HEK293 (cell line): ENCODE data around the gene EXTL1.

Experiments used
- GFI1B ChIP-seq: fragments of 450-650 bp; formaldehyde crosslinking; IDR thresholded peaks from 2 replicates; pipeline ENCODE4 v1.5.1; 2016; ENCODE audit warnings: missing biosample characterization, missing genetic modification characterization
- TCF7L2 ChIP-seq: IDR thresholded peaks from 2 replicates; pipeline ENCODE4 v1.6.1; 2011; ENCODE audit warnings: low read depth, mild to moderate bottlenecking, inconsistent platforms, low read length, moderate library complexity, borderline replicate concordance
- TRIM28 ChIP-seq: IDR thresholded peaks from 2 replicates; pipeline ENCODE4 v1.6.1; 2011; ENCODE audit warnings: low read length, control low read depth, borderline replicate concordance
- ZNF23 ChIP-seq: fragments of 450-650 bp; formaldehyde crosslinking; IDR thresholded peaks from 2 replicates; pipeline ENCODE4 v1.5.1; 2016; ENCODE audit warnings: missing biosample characterization, missing genetic modification characterization, borderline replicate concordance
- ZNF768 ChIP-seq: fragments of 450-650 bp; formaldehyde crosslinking; IDR thresholded peaks from 2 replicates; pipeline ENCODE4 v1.5.1; 2018; ENCODE audit warnings: missing biosample characterization, mild to moderate bottlenecking, missing genetic modification characterization
- ZSCAN30 ChIP-seq: fragments of 450-650 bp; IDR thresholded peaks from 2 replicates; pipeline ENCODE4 v1.5.1; 2018; ENCODE audit warnings: missing biosample characterization, mild to moderate bottlenecking, missing genetic modification characterization, moderate library complexity
- TF ChIP-seq, protein P1 (sequence below): fragments of 450-650 bp; formaldehyde crosslinking; IDR thresholded peaks from 2 replicates; pipeline ENCODE4 v1.5.1; 2016; ENCODE audit warnings: missing biosample characterization, missing genetic modification characterization

DNA sequence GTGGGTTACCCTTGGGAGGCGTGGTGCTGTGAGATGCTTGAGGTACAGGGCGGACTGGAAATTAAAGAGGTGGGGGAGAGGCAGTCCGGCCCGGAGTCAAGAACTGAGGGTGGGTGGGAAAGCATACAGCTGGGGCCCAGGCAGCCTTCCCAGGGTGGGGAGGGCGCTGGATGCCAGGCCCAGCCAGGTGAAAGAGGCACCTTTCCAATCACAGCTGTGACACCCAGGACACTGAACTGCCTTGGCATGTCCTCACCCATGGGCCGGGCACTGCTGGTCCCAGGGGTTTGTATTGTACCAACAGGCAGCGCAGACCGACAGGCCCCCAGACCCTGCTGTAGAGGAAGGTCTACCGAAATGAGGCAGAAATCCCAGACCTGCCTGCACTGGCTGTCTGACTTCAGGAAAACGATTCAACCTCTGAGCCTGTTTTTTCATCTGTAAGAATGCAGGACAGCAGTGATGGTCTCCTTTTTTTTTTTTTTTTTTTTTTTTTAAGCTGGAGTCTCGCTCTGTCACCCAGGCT is 15.2 kb downstream of the EXTL1 start:
- TF ChIP-seq, protein P1, sequence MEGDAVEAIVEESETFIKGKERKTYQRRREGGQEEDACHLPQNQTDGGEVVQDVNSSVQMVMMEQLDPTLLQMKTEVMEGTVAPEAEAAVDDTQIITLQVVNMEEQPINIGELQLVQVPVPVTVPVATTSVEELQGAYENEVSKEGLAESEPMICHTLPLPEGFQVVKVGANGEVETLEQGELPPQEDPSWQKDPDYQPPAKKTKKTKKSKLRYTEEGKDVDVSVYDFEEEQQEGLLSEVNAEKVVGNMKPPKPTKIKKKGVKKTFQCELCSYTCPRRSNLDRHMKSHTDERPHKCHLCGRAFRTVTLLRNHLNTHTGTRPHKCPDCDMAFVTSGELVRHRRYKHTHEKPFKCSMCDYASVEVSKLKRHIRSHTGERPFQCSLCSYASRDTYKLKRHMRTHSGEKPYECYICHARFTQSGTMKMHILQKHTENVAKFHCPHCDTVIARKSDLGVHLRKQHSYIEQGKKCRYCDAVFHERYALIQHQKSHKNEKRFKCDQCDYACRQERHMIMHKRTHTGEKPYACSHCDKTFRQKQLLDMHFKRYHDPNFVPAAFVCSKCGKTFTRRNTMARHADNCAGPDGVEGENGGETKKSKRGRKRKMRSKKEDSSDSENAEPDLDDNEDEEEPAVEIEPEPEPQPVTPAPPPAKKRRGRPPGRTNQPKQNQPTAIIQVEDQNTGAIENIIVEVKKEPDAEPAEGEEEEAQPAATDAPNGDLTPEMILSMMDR (tag by site-specific recombination): no peak
- TF ChIP-seq ZSCAN30: no peak
- no peak for TF ChIP-seq GFI1B
- TF ChIP-seq TRIM28: no peak
- no peak for TF ChIP-seq ZNF23 (tag by site-specific recombination)
- TF ChIP-seq TCF7L2: no peak
- TF ChIP-seq ZNF768 (tag by site-specific recombination): no peak
